ENCODE data around the gene AGR2. TPM values are rescaled to one million over a fixed set of nuclear protein-coding genes. Genes with fewer than 3 reads are reported as not detected.

Gene AGR2
- total and polyA plus RNA-seq, 4 donors: 2.7 to 10.1 (median 2.9) TPM

GRCh38 chr7:16817536-16817935 is 12.7 kb upstream of the AGR2 start:
- DNase-seq (ENCODE audit: low read depth in 4 of 6, low spot score in 6 of 6): no peak
- no peaks in the 10 kb centered on the region for H3K36me3 ChIP-seq (ENCODE audit: control insufficient read depth, insufficient read depth, low read length)
- H3K4me1 ChIP-seq (ENCODE audit: control insufficient read depth, insufficient read depth, low read length): no peaks in the 10 kb centered on the region
- WGBS (ENCODE audit: insufficient coverage): no CpG with 5 or more reads among the region's 1 CpG
- H3K9me3 ChIP-seq (ENCODE audit: control insufficient read depth, insufficient read depth, low read length): no peaks in the 10 kb centered on the region
- H3K4me3 ChIP-seq (ENCODE audit: low read depth, low read length): no peak overlapping the region
- no peaks in the 10 kb centered on the region for H3K27me3 ChIP-seq (ENCODE audit: control insufficient read depth, insufficient read depth, low read length)
- H3K27ac ChIP-seq (ENCODE audit: low read depth, low read length): no peak overlapping the region

DNA sequence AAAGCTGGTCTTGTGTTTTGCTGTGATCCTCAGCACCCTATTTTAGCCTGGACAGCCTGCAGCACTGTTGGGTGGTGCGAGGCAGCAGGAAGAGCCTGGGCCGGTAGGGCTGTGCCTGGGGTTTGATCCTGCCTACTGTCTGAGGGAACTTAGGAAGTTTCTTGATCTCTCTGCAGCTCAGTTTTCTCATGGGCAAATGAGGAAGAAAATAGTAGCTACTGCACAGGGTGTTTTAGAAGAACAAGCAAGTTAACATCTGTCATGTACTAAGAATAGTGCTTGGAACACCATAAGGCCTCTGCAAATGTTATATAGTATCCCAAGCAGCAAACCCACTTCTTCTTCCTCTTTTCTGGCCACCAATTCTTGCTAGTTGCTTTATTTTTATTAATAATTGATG is 12.0 kb upstream of the AGR2 start:
- Histone ChIP-seq H3K4me1 (ENCODE audit: control insufficient read depth, insufficient read depth, low read length) (no peaks in the 10 kb centered on the region), H3K9me3 (ENCODE audit: control insufficient read depth, insufficient read depth, low read length) (no peaks in the 10 kb centered on the region), H3K4me3 (ENCODE audit: low read depth, low read length) (no peak overlapping the region), H3K27me3 (ENCODE audit: control insufficient read depth, insufficient read depth, low read length) (no peaks in the 10 kb centered on the region), H3K27ac (ENCODE audit: low read depth, low read length) (no peak overlapping the region), H3K36me3 (ENCODE audit: control insufficient read depth, insufficient read depth, low read length) (no peaks in the 10 kb centered on the region)
- peak in 1 of 6 donors; percentile 21 for DNase-seq (ENCODE audit: low read depth in 4 of 6, low spot score in 6 of 6)
- 64% methylated on average over 2 of the region's 2 CpGs for WGBS (ENCODE audit: insufficient coverage)

DNA sequence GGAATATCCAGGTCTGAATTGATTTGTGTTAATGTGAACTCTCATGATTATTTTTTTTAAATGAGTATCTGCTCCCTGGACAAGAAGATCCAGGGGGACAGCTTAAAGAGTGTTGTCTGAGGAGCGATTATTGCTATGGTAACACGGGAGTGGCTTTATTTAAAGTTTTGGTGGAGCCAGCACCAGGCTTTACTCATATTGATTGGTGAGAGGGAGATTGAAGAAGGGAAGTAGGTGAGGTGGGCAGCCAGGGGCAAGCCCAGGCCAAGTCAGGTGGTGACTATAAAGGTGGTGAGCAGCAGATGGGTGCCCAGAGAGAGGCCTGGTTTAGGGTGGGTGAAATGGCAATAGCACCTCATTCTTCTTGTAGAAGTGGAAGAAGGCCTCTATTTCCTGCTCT is 10.2 kb upstream of the AGR2 start:
- no peak for DNase-seq (ENCODE audit: low read depth in 4 of 6, low spot score in 6 of 6)
- Histone ChIP-seq H3K27ac (ENCODE audit: low read depth, low read length) (no peak overlapping the region), H3K4me3 (ENCODE audit: low read depth, low read length) (no peak overlapping the region), H3K36me3 (ENCODE audit: control insufficient read depth, insufficient read depth, low read length) (no peaks in the 10 kb centered on the region), H3K4me1 (ENCODE audit: control insufficient read depth, insufficient read depth, low read length) (no peaks in the 10 kb centered on the region), H3K9me3 (ENCODE audit: control insufficient read depth, insufficient read depth, low read length) (no peaks in the 10 kb centered on the region), H3K27me3 (ENCODE audit: control insufficient read depth, insufficient read depth, low read length) (no peaks in the 10 kb centered on the region)
- 100% methylated on average over 2 of the region's 2 CpGs for WGBS (ENCODE audit: insufficient coverage)

GRCh38 chr7:16813232-16813616 is 8.4 kb upstream of the AGR2 start:
- 83% methylated on average over 1 of the region's 3 CpGs for WGBS (ENCODE audit: insufficient coverage)
- Histone ChIP-seq H3K36me3 (ENCODE audit: control insufficient read depth, insufficient read depth, low read length) (no peaks in the 10 kb centered on the region), H3K27ac (ENCODE audit: low read depth, low read length) (no peak overlapping the region), H3K9me3 (ENCODE audit: control insufficient read depth, insufficient read depth, low read length) (no peaks in the 10 kb centered on the region), H3K27me3 (ENCODE audit: control insufficient read depth, insufficient read depth, low read length) (no peaks in the 10 kb centered on the region), H3K4me3 (ENCODE audit: low read depth, low read length) (no peak overlapping the region), H3K4me1 (ENCODE audit: control insufficient read depth, insufficient read depth, low read length) (no peaks in the 10 kb centered on the region)
- DNase-seq (ENCODE audit: low read depth in 4 of 6, low spot score in 6 of 6): peak in 2 of 6 donors; percentile 28 to 41

- no peak for DNase-seq (ENCODE audit: low read depth in 4 of 6, low spot score in 6 of 6)
- whole genome bisulfite sequencing (ENCODE audit: insufficient coverage): 100% methylated on average over 1 of the region's 4 CpGs
- Histone ChIP-seq H3K9me3 (ENCODE audit: control insufficient read depth, insufficient read depth, low read length) (no peaks in the 10 kb centered on the region), H3K36me3 (ENCODE audit: control insufficient read depth, insufficient read depth, low read length) (no peaks in the 10 kb centered on the region), H3K27me3 (ENCODE audit: control insufficient read depth, insufficient read depth, low read length) (no peaks in the 10 kb centered on the region), H3K4me3 (ENCODE audit: low read depth, low read length) (no peak overlapping the region), H3K4me1 (ENCODE audit: control insufficient read depth, insufficient read depth, low read length) (no peaks in the 10 kb centered on the region), H3K27ac (ENCODE audit: low read depth, low read length) (no peak overlapping the region)
Measured at GRCh38 chr7:16812542-16813231, 7.9 kb upstream of the AGR2 start.

DNA sequence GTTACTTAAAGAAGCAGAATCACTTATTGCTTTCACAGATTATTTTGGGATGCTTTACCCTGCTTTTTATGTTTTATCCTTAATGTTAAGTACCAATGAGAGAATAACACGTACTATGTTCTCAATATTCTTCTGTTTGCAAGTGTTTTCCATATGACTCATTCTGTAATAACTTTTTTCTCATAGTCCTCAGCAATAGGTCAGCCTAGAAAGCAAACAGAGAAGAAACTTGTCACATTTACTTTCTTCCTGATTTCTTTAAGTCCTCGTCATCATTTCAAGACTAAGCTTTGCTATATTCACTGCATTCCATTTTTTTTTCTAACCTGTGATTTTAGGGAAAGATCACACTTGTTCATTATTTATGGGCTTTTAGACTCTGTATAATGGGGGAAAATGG is 6.8 kb upstream of the AGR2 start:
- H3K9me3 ChIP-seq (ENCODE audit: control insufficient read depth, insufficient read depth, low read length): no peaks in the 10 kb centered on the region
- H3K4me1 ChIP-seq (ENCODE audit: control insufficient read depth, insufficient read depth, low read length): no peaks in the 10 kb centered on the region
- WGBS (ENCODE audit: insufficient coverage): no CpG with 5 or more reads among the region's 2 CpGs
- H3K4me3 ChIP-seq (ENCODE audit: low read depth, low read length): no peak overlapping the region
- no peaks in the 10 kb centered on the region for H3K27me3 ChIP-seq (ENCODE audit: control insufficient read depth, insufficient read depth, low read length)
- no peaks in the 10 kb centered on the region for H3K36me3 ChIP-seq (ENCODE audit: control insufficient read depth, insufficient read depth, low read length)
- no peak for DNase-seq (ENCODE audit: low read depth in 4 of 6, low spot score in 6 of 6)
- H3K27ac ChIP-seq (ENCODE audit: low read depth, low read length): no peak overlapping the region

GRCh38 chr7:16810573-16810972 is 5.8 kb upstream of the AGR2 start:
- Histone ChIP-seq H3K4me3 (ENCODE audit: low read depth, low read length) (no peak overlapping the region), H3K27me3 (ENCODE audit: control insufficient read depth, insufficient read depth, low read length) (no peaks in the 10 kb centered on the region), H3K4me1 (ENCODE audit: control insufficient read depth, insufficient read depth, low read length) (no peaks in the 10 kb centered on the region), H3K9me3 (ENCODE audit: control insufficient read depth, insufficient read depth, low read length) (no peaks in the 10 kb centered on the region), H3K27ac (ENCODE audit: low read depth, low read length) (no peak overlapping the region), H3K36me3 (ENCODE audit: control insufficient read depth, insufficient read depth, low read length) (no peaks in the 10 kb centered on the region)
- no peak for DNase-seq (ENCODE audit: low read depth in 4 of 6, low spot score in 6 of 6)
- WGBS (ENCODE audit: insufficient coverage): 52% methylated on average over 4 of the region's 5 CpGs

DNA sequence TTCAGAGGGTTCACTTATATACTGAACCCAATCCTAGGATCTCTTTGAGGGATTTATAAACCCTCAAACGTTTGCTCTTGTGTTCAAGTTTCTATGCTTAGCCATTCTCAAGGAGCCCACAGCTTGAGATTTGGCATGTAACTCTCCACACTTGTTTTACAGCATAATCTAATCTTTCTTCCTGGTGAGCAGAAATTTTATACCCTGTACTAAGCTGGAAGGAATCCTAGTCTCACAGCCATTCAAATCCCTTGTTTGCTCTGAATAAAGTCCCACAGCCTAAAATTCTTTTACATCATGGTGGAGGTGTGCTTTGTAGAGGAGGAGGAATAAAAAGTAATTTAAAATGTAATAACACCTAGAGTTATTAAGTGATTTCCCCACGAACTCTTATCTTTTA is 5.3 kb upstream of the AGR2 start:
- no peak overlapping the region for H3K27ac ChIP-seq (ENCODE audit: low read depth, low read length)
- no peaks in the 10 kb centered on the region for H3K9me3 ChIP-seq (ENCODE audit: control insufficient read depth, insufficient read depth, low read length)
- no peak for DNase-seq (ENCODE audit: low read depth in 4 of 6, low spot score in 6 of 6)
- H3K36me3 ChIP-seq (ENCODE audit: control insufficient read depth, insufficient read depth, low read length): no peaks in the 10 kb centered on the region
- no peak overlapping the region for H3K4me3 ChIP-seq (ENCODE audit: low read depth, low read length)
- no peaks in the 10 kb centered on the region for H3K27me3 ChIP-seq (ENCODE audit: control insufficient read depth, insufficient read depth, low read length)
- WGBS (ENCODE audit: insufficient coverage): 38% methylated on average over 1 of the region's 2 CpGs
- no peaks in the 10 kb centered on the region for H3K4me1 ChIP-seq (ENCODE audit: control insufficient read depth, insufficient read depth, low read length)

GRCh38 chr7:16805441-16805840 is 642 bp upstream of the AGR2 start:
- H3K4me3 ChIP-seq (ENCODE audit: low read depth, low read length): no peak overlapping the region
- WGBS (ENCODE audit: insufficient coverage): no CpG with 5 or more reads among the region's 3 CpGs
- H3K9me3 ChIP-seq (ENCODE audit: control insufficient read depth, insufficient read depth, low read length): no peaks in the 10 kb centered on the region
- no peak for DNase-seq (ENCODE audit: low read depth in 4 of 6, low spot score in 6 of 6)
- no peaks in the 10 kb centered on the region for H3K27me3 ChIP-seq (ENCODE audit: control insufficient read depth, insufficient read depth, low read length)
- no peaks in the 10 kb centered on the region for H3K4me1 ChIP-seq (ENCODE audit: control insufficient read depth, insufficient read depth, low read length)
- no peaks in the 10 kb centered on the region for H3K36me3 ChIP-seq (ENCODE audit: control insufficient read depth, insufficient read depth, low read length)
- H3K27ac ChIP-seq (ENCODE audit: low read depth, low read length): no peak overlapping the region

DNA sequence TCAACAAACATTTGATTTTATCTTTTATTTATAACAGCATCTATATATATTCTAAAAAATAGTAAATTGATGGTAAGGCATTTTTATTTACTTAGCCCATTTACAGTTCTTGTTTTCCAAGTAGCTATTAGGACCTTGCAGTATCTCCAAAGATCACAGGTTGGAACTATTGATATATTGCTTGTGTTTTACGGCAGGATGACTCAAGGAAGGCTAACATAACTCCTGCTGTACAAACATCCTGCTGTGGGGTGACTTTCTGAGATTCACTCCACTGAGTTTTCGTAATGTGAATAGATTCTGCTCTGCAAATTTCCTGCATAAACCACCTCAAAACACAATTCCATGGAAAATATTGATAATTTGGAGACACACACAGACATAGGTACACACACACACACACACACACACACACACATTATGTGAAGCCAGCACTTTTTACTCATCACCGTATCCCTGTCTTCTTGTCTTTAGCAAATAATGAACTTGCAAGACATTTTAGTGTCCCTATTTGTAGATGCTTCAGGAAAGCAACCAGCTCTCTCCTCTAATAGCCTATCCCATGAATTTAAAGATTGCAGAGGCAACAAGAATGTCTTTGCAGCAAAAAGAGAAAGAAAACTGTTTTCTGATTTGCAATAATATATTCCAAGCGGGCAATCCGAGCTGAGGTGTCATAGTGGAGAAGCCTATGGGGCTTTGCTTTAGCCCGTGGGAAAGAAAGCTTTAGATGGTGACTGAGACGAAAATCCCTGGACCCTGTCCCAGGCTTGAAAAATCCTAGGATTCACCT is 722 bp downstream of the AGR2 start:
- 73% methylated on average over 4 of the region's 7 CpGs for WGBS (ENCODE audit: insufficient coverage)
- Histone ChIP-seq H3K27ac (ENCODE audit: low read depth, low read length) (no peak overlapping the region), H3K36me3 (ENCODE audit: control insufficient read depth, insufficient read depth, low read length) (no peaks in the 10 kb centered on the region), H3K9me3 (ENCODE audit: control insufficient read depth, insufficient read depth, low read length) (no peaks in the 10 kb centered on the region), H3K27me3 (ENCODE audit: control insufficient read depth, insufficient read depth, low read length) (no peaks in the 10 kb centered on the region), H3K4me3 (ENCODE audit: low read depth, low read length) (no peak overlapping the region), H3K4me1 (ENCODE audit: control insufficient read depth, insufficient read depth, low read length) (no peaks in the 10 kb centered on the region)
- DNase-seq (ENCODE audit: low read depth in 4 of 6, low spot score in 6 of 6): no peak
